GM15510 (cell line): ENCODE results near the gene DUSP28.

Experiments
- POLR2A ChIP-seq: IDR thresholded peaks from 3 replicates; pipeline ENCODE4 v1.6.1; 2011; ENCODE audit warnings: borderline replicate concordance; ENCODE audit not compliant: insufficient read length; ENCODE audit errors: extremely low read depth

DUSP28 gene

DNA sequence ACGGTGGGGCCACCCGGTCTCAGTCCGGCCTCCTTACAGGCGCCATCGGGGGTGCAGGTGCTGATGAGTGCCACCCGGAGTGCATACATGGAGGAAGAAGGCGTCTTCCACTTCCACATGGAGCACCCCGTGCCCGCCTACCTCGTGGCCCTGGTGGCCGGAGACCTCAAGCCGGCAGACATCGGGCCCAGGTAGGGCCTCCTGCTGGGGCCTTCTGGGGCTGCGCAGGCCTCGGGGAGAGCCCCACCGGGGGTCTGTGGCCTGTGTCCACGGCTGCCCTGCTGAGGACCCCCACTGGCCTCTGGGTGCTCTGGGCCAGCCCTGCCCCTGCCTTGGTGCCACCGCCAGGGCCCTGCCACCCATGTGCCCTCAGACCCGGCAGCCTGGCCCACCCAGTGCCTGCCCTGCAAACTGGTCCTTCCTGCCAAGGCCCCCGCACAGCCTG, 12.9 kb downstream of the DUSP28 start:
- TF ChIP-seq POLR2A = no peak

DNA sequence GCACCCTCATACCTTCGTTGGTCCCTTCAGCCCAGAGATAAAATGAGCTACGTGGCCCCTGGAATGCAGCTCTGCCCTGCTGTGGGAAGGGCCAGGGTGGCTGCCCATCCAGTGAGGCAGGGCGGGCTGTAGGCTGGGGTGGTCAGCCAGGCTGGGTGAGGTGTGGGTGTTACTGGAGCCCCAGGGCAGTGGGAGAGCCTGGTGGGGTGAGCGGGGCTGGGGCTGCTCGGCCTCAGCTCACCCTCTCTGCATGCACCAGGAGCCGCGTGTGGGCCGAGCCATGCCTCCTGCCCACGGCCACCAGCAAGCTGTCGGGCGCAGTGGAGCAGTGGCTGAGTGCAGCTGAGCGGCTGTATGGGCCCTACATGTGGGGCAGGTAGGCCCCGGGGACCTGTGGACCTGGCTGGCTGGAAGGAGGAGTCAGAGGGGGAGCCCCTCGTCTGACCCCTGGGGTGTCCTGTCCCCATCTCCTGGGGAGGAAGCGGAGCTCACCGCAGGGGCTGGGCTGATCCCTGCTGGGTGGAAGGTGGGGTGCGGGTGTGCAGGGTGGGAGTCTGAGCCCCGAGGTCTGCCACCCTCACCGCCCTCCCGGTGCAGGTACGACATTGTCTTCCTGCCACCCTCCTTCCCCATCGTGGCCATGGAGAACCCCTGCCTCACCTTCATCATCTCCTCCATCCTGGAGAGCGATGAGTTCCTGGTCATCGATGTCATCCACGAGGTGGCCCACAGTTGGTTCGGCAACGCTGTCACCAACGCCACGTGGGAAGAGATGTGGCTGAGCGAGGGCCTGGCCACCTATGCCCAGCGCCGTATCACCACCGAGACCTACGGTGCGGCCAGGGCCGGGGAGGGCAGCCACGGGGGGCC, 13.6 kb downstream of the DUSP28 start:
- no peak for TF ChIP-seq POLR2A

DNA sequence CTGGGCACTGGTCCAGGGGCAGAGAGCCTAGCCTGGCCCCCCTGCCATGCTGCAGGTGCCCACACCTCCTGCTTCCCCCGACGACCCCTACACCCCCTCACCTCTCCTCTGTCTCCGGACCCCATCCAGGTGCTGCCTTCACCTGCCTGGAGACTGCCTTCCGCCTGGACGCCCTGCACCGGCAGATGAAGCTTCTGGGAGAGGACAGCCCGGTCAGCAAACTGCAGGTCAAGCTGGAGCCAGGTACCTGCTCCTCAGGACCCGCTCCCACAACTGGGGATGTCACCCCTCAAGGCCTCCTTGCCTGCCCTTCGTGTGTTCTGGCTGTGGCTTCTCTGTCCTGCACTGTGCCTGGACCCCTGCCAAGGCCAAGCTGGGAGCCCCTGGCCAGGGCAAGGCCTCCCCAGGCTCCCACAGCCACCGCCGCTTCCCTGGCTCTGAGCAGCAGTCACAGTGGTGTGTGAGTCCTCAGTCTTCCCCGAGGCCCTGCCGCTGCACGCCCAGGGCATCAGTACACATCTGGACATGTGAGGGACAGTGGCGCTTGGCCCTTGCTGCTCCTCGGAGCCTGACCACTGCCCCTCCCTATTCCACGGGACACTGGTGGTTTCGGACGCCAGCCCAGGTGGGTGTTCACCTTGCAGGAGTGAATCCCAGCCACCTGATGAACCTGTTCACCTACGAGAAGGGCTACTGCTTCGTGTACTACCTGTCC, 14.4 kb downstream of the DUSP28 start:
- TF ChIP-seq POLR2A = no peak

DNA sequence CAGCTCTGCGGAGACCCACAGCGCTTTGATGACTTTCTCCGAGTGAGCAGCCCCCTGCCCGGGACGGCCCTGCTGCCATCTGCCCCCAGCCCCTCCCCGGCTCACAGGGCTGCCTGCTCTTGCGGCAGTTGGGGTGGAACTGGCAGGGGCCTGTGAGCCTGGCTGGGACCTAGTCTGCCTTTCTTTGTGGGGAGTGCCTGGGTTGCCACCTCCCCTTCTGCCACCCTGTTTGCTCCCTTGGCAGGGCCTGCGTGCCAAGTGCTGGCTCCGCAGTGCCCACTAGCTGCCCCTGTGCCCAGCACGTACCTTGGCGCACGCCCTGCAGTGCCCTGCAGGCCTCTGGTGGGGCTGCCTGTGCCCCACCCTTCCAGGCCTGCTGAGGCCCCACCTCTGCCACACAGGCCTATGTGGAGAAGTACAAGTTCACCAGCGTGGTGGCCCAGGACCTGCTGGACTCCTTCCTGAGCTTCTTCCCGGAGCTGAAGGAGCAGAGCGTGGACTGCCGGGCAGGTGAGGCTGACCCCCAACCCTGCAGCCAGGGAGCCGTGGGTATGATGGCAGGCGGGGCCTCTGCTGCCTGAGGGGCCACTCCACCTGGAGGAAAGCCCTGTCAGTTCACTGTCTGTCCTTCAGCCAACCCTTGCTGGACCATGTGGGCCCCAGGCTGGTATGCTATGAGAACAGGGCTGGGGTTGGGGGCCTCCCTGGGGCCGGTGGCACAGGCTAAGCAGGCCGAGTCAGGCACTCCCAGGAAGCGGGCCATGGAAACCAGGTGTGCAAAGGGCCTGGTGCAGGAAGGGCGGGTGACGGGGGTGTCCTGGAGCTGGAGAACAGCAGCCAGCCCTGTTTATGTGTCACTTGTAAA, 15.2 kb downstream of the DUSP28 start:
- no peak for TF ChIP-seq POLR2A

DNA sequence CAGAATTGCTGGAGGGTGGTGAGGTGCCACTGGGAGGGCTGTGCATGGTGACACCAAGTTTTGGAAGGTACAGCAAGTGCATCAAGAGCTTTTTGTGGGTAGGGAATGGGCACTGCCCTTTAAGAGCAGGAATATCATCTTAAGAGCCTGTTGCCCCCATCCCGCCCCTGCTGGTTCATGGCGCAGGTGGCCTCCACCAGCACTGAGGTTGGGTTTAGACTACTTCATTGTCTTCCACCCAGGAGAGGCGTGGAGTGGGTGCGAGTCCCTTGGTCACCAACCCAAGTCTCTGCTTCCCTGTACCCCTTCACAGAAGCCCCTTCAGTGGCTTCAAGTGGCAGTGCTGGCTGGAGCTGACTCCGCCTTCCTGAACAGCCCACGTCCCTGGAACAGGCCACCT, 15.9 kb downstream of the DUSP28 start:
- no peak for TF ChIP-seq POLR2A

DNA sequence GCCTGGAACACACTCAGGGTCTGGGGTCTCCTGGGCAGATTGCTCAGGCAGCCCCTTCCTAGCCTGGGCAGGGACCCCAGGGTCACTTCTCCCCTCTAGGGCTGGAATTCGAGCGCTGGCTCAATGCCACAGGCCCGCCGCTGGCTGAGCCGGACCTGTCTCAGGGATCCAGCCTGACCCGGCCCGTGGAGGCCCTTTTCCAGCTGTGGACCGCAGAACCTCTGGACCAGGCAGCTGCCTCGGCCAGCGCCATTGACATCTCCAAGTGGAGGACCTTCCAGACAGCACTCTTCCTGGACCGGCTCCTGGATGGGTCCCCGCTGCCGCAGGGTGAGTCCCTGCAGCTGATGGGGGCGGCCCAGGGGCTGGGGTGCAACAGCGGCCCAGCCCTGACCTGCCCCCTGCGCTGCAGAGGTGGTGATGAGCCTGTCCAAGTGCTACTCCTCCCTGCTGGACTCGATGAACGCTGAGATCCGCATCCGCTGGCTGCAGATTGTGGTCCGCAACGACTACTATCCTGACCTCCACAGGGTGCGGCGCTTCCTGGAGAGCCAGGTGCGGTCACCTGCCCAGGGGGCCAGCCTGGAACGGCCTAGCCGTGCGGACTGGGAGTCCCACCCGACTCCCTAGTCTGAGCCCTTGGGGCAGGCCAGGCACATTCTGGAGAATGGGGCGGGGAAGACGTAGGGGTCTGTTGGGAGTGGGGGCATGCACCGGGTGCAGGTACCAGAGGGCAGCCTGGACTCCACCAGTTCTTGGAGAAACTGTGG, 16.5 kb downstream of the DUSP28 start:
- TF ChIP-seq POLR2A = no peak

- no peak for TF ChIP-seq POLR2A
Observed at GRCh38 chr2:240577281-240578109, 17.3 kb downstream of the DUSP28 start.

- no peak for TF ChIP-seq POLR2A
Observed at GRCh38 chr2:240578110-240578450, 17.9 kb downstream of the DUSP28 start.

- no peak for TF ChIP-seq POLR2A
Observed at GRCh38 chr2:240578488-240578887, 18.3 kb downstream of the DUSP28 start.

DNA sequence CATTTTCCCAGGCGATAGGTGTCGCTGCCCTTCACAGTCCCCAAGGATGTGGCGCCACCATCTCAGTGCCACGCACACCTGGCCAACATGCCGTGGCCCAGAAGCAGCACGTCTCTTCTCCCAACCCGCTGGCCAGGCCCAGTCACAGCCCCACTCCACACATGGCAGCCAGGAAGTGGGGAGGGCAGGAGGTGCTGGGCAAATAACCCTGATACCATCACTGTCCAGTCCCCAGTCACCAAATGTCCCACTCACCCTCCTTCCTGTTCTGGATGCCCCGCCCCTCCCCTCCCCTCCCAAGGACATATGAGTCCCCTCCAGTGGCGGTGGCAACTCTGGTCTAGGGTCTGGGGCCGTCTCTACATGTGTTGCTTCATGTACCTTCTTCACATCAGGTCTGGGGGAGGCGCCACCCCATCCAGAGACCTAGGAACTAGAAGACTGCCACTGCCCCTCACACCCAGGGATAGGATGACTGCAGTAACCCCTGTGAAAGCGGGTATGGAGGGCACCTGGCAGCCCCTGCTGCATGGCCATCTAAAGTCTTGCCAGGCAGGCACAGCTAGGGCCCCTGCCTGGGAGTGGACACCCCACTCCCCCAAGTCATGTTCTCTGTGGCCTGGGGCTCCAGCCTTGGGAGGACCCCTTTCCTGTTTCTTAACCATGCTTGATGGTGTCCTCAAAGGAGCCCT, 19.1 kb downstream of the DUSP28 start:
- no peak for TF ChIP-seq POLR2A

GRCh38 chr2:240579771-240580614, 19.8 kb downstream of the DUSP28 start:
- no peak for TF ChIP-seq POLR2A

DNA sequence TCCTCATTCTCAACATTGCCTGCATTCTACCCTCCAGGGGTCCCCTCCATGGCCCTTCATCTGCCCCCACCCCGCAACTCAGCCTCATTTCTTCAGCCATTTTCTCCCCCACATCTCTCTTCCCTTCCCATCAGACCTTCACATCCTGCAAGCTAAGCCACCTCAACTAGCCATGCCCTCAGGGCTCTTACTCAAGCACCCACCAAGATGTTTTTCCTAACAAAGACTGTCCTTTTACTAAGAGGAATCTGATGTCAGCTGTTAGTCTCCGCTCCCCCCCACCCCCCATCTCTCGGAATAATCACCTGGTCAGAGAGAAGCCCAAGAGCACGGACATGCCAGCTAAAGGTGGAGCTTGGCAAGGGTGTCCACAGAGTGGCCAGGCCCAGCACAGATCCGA, 21.7 kb downstream of the DUSP28 start:
- TF ChIP-seq POLR2A = no peak
